HCT116 (cell line): ENCODE measurements around the gene UBQLNL. TPM values are rescaled to one million over a fixed set of nuclear protein-coding genes. Genes with fewer than 3 reads are reported as not detected.

ENCODE experiments used
- ATAC-seq: fragments of 200-7000 bp; cut with Tn5 transposase; 2 replicates; pipeline ENCODE4 v1.9.1; 2020; ENCODE audit warnings: mild to moderate bottlenecking, moderate library complexity
- BruUV-seq: library from RNA; stranded (reverse); fragments of 400-500 nt; replicated peaks from 2 replicates; lab custom pipeline; 2021; lab: Mats Ljungman, UMichigan
- CTCF ChIA-PET: fragments of 300-600 bp; sonication (Branson Sonifier 250); formaldehyde crosslinking; loops from one replicate; lab custom pipeline; 2021; ENCODE audit warnings: antibody characterized with exemption; lab: Charles Lee
- POLR2A ChIA-PET: fragments of 300-600, 350-600 bp; sonication (Branson Sonifier 250); formaldehyde crosslinking; loops from one replicate; lab custom pipeline; 2021; ENCODE audit warnings: antibody characterized with exemption; lab: Charles Lee
- RAD21 ChIA-PET, 2 experiments: fragments of 300-600 bp; sonication (Branson Sonifier 250); formaldehyde crosslinking; loops; one replicate each; lab custom pipeline; 2023; ENCODE audit warnings: low total read pairs in 2 of 2; ENCODE audit not compliant: uncharacterized antibody in 2 of 2, unreplicated experiment in 2 of 2, low non-redundant PET in 1 of 2; lab: Charles Lee
- DNase-seq: peaks from one replicate; pipeline ENCODE4 v3.0.0-alpha.2; 2010; ENCODE audit warnings: low read depth, low spot score
- H2AFZ ChIP-seq: fragments of 200-600 bp; shearing (Covaris generic), sonication (generic); 2 replicates; pipeline ENCODE4 v1.6.1; 2017; ENCODE audit warnings: low read depth, mixed run types, mixed read lengths, antibody characterized with exemption, low read length; ENCODE audit not compliant: poor library complexity, severe bottlenecking
- H3K27ac ChIP-seq: 2 replicates; pipeline ENCODE4 v1.5.1; 2012; ENCODE audit warnings: low read depth, low read length
- H3K27me3 ChIP-seq: fragments of 200-600 bp; sonication (generic); 2 replicates; pipeline ENCODE4 v1.6.1; 2016; ENCODE audit warnings: mixed run types, low read length, mixed read lengths; ENCODE audit not compliant: insufficient read depth
- H3K36me3 ChIP-seq, 2 experiments: fragments of 200-500 bp in 1 of 2; fragments of 200-600 bp in 1 of 2; sonication (Bioruptor generic) in 1 of 2; sonication (generic) in 1 of 2; 2 replicates each; pipeline versions ENCODE4 v1.5.1 to v1.6.1; 2014 to 2016; ENCODE audit warnings: low read length in 2 of 2, inconsistent platforms in 1 of 2, mixed read lengths in 1 of 2, mixed run types in 1 of 2; ENCODE audit not compliant: insufficient read depth in 2 of 2, control insufficient read depth in 1 of 2
- H3K4me1 ChIP-seq, 2 experiments: fragments of 200-600 bp in 1 of 2; sonication (generic) in 1 of 2; 2 replicates each; pipeline versions ENCODE4 v1.5.1 to v1.6.1; 2012 to 2017; ENCODE audit warnings: low read length in 2 of 2, inconsistent platforms in 1 of 2, mild to moderate bottlenecking in 1 of 2, mixed read lengths in 1 of 2, mixed run types in 1 of 2, moderate library complexity in 1 of 2; ENCODE audit not compliant: insufficient read depth in 2 of 2, control insufficient read depth in 1 of 2
- H3K4me2 ChIP-seq: fragments of 200-600 bp; sonication (generic); 2 replicates; pipeline ENCODE4 v1.6.1; 2017; ENCODE audit warnings: mixed run types, low read length, mixed read lengths
- H3K4me3 ChIP-seq, 2 experiments: fragments of 200-600 bp in 1 of 2; sonication (generic) in 1 of 2; replicated peaks in 1 of 2; 2 replicates each; pipeline ENCODE4 v1.5.1; 2011 to 2016; ENCODE audit warnings: low read length in 2 of 2, control low read depth in 1 of 2, low read depth in 1 of 2, mild to moderate bottlenecking in 1 of 2, mixed read lengths in 1 of 2, mixed run types in 1 of 2
- H3K79me2 ChIP-seq: fragments of 200-600 bp; sonication (generic); 2 replicates; pipeline ENCODE4 v1.6.1; 2017; ENCODE audit warnings: mild to moderate bottlenecking, mixed run types, low read length, moderate library complexity, mixed read lengths; ENCODE audit not compliant: insufficient read depth
- H3K9ac ChIP-seq: fragments of 200-600 bp; sonication (generic); 2 replicates; pipeline ENCODE4 v1.6.1; 2016; ENCODE audit warnings: low read length, mixed read lengths
- H3K9me2 ChIP-seq: fragments of 200-600 bp; sonication (generic), shearing (Covaris generic); 2 replicates; pipeline ENCODE4 v1.6.1; 2017; ENCODE audit warnings: mixed run types, mild to moderate bottlenecking, moderate library complexity; ENCODE audit not compliant: insufficient read depth
- H3K9me3 ChIP-seq, 2 experiments: fragments of 200-500 bp in 1 of 2; fragments of 200-600 bp in 1 of 2; sonication (Bioruptor generic) in 1 of 2; sonication (generic) in 1 of 2; 2 replicates each; pipeline ENCODE4 v1.6.1; 2014 to 2017; ENCODE audit warnings: low read length in 2 of 2, mixed read lengths in 2 of 2, inconsistent platforms in 1 of 2, low read depth in 1 of 2, mild to moderate bottlenecking in 1 of 2, mixed run types in 1 of 2, moderate library complexity in 1 of 2; ENCODE audit not compliant: control insufficient read depth in 1 of 2, insufficient read depth in 1 of 2
- H4K20me1 ChIP-seq: fragments of 200-600 bp; sonication (generic), shearing (Covaris generic); 2 replicates; pipeline ENCODE4 v1.6.1; 2017; ENCODE audit warnings: mixed run types, mild to moderate bottlenecking, moderate library complexity; ENCODE audit not compliant: insufficient read depth
- CBX3 ChIP-seq: IDR thresholded peaks from 2 replicates; pipeline ENCODE4 v1.6.1; 2012; ENCODE audit warnings: low read depth
- ELF1 ChIP-seq: IDR thresholded peaks from 2 replicates; pipeline ENCODE4 v1.6.1; 2012; ENCODE audit warnings: low read depth, borderline replicate concordance
- SIN3A ChIP-seq: IDR thresholded peaks from 2 replicates; pipeline ENCODE4 v1.6.1; 2012; ENCODE audit warnings: low read depth
- SP1 ChIP-seq: IDR thresholded peaks from 2 replicates; pipeline ENCODE4 v1.6.1; 2012; ENCODE audit warnings: low read depth
- TCF7L2 ChIP-seq: IDR thresholded peaks from 2 replicates; pipeline ENCODE4 v1.7.0; 2011; ENCODE audit warnings: borderline replicate concordance, inconsistent platforms; ENCODE audit not compliant: insufficient read depth, insufficient read length; ENCODE audit errors: extremely low read depth
- intact Hi-C: fragments of 100-400 bp; cut with micrococcal nuclease; formaldehyde crosslinking; loops from 2 replicates; pipeline ENCODE4 v1.10.0; 2022
- total RNA-seq: library from RNA; stranded (reverse); gene quantifications from one replicate; pipeline ENCODE4 v1.2.1, GENCODE V29; 2021; ENCODE audit not compliant: unreplicated experiment
- TF ChIP-seq, protein P1 (sequence below): IDR thresholded peaks from 2 replicates; pipeline ENCODE4 v1.6.1; 2012; ENCODE audit warnings: low read depth
- TF ChIP-seq, protein P2 (sequence below): IDR thresholded peaks from 2 replicates; pipeline ENCODE4 v1.6.1; 2012
- TF ChIP-seq, protein P3 (sequence below): IDR thresholded peaks from 2 replicates; pipeline ENCODE4 v1.6.1; 2012

Gene UBQLNL
- total RNA-seq, 1 experiment from 2014 or later = not detected

DNA sequence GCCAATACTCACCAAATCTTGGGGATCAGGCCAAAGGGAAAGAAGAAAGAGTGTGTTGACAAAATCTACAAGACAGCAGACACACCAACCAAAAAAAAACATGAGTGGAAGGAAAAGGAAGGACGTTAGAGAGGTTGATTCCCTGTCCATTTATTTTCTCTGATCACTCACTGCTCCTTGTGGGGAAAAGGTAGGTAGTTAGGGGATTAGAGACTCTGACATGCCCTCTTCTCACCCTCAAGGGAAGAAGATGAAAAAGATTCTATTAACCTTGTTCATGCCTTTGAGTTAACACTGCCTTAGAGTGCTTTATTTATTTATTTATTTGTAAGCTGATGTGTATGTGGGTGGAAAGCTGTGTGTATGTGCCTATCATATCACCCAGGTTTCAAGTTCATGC is 31.9 kb upstream of the UBQLNL start, which contains the start of gene OR52H1:
TSS of gene OR52H1 (minus strand) at position 101 of the 400 bp plus-strand sequence. CDS start 3,035 bp downstream, outside the sequence.
- H3K27me3 ChIP-seq = no peaks in the 10 kb centered on the region
- no peak within 1 kb of the TSS for H3K9ac ChIP-seq
- no peak within 1 kb of the TSS for H3K4me3 ChIP-seq
- ChIA-PET POLR2A (interaction anchor here (2.2 kb wide), 1 partner anchor 43 kb away, joined by 10 read pairs; no protein-coding TSS in a partner anchor), RAD21 (no interaction called here), CTCF (no interaction called here)
- H3K4me2 ChIP-seq = no peak within 1 kb of the TSS
- intact Hi-C loops = no loop called here
- ATAC-seq (no peak), DNase-seq (no peak)
- H2AFZ ChIP-seq = no peak within 1 kb of the TSS
- no peaks in the 10 kb centered on the region for H4K20me1 ChIP-seq
- BruUV-seq = no TSS peak
- H3K9me2 ChIP-seq = no peaks in the 10 kb centered on the region
- TF ChIP-seq SP1 (no peak), CBX3 (no peak), ELF1 (no peak), SIN3A (no peak), TCF7L2 (no peak)
- TF ChIP-seq, protein P1, sequence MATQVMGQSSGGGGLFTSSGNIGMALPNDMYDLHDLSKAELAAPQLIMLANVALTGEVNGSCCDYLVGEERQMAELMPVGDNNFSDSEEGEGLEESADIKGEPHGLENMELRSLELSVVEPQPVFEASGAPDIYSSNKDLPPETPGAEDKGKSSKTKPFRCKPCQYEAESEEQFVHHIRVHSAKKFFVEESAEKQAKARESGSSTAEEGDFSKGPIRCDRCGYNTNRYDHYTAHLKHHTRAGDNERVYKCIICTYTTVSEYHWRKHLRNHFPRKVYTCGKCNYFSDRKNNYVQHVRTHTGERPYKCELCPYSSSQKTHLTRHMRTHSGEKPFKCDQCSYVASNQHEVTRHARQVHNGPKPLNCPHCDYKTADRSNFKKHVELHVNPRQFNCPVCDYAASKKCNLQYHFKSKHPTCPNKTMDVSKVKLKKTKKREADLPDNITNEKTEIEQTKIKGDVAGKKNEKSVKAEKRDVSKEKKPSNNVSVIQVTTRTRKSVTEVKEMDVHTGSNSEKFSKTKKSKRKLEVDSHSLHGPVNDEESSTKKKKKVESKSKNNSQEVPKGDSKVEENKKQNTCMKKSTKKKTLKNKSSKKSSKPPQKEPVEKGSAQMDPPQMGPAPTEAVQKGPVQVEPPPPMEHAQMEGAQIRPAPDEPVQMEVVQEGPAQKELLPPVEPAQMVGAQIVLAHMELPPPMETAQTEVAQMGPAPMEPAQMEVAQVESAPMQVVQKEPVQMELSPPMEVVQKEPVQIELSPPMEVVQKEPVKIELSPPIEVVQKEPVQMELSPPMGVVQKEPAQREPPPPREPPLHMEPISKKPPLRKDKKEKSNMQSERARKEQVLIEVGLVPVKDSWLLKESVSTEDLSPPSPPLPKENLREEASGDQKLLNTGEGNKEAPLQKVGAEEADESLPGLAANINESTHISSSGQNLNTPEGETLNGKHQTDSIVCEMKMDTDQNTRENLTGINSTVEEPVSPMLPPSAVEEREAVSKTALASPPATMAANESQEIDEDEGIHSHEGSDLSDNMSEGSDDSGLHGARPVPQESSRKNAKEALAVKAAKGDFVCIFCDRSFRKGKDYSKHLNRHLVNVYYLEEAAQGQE = no peak
- TF ChIP-seq, protein P2, sequence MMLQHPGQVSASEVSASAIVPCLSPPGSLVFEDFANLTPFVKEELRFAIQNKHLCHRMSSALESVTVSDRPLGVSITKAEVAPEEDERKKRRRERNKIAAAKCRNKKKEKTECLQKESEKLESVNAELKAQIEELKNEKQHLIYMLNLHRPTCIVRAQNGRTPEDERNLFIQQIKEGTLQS = no peak
- TF ChIP-seq, protein P3, sequence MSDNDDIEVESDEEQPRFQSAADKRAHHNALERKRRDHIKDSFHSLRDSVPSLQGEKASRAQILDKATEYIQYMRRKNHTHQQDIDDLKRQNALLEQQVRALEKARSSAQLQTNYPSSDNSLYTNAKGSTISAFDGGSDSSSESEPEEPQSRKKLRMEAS = no peak
- no peaks in the 10 kb centered on the region for H3K36me3 ChIP-seq
- no peaks in the 10 kb centered on the region for H3K9me3 ChIP-seq
- H3K4me1 ChIP-seq = peaks cover 3 to 13% of the 10 kb centered on the region in 2 experiments
- no peak within 1 kb of the TSS for H3K27ac ChIP-seq
- H3K79me2 ChIP-seq = no peaks in the 10 kb centered on the region
